ENCODE measurements around the gene PLCL2.

The PLCL2 gene

GRCh38 chr3:17088017-17088416 is 203.3 kb downstream of the PLCL2 start:
- H4K20me1 ChIP-seq (ENCODE audit: control insufficient read depth, insufficient read depth, low read depth, low read length), result no peaks in the 10 kb centered on the region
- H3K4me2 ChIP-seq (ENCODE audit: low read length), result no peak overlapping the region
- peaks cover 22% of the 10 kb centered on the region for H3K36me3 ChIP-seq (ENCODE audit: control insufficient read depth, low read length)
- H3K27me3 ChIP-seq (ENCODE audit: control insufficient read depth, low read length), result no peaks in the 10 kb centered on the region
- no peak overlapping the region for H3K4me3 ChIP-seq (ENCODE audit: low read length)
- no peaks in the 10 kb centered on the region for H3F3A ChIP-seq (ENCODE audit: control insufficient read depth, insufficient read depth)
- no peaks in the 10 kb centered on the region for H3K79me2 ChIP-seq (ENCODE audit: control insufficient read depth, low read length)
- H3K9me2 ChIP-seq (replicated peaks; ENCODE audit: control insufficient read depth, low read length), result no peaks in the 10 kb centered on the region
- H3K4me1 ChIP-seq (ENCODE audit: control insufficient read depth, low read length), result peaks cover 8% of the 10 kb centered on the region; the same call in 1 of the 2 replicates
- H3K9me3 ChIP-seq (ENCODE audit: control insufficient read depth, insufficient read depth, low read length), result no peaks in the 10 kb centered on the region
- H3K27ac ChIP-seq (ENCODE audit: low read depth, low read length), result no peak overlapping the region
- TF ChIP-seq CTCF (IDR thresholded peaks at IDR 0.05; ENCODE audit: low read depth, low read length, poor library complexity, severe bottlenecking) (no peak), EZH2phosphoT487 (IDR thresholded peaks at IDR 0.05; ENCODE audit: borderline replicate concordance, low read length) (no peak)

GRCh38 chr3:17088602-17089313 is 204.0 kb downstream of the PLCL2 start:
- peaks cover 9% of the 10 kb centered on the region; the same call in 1 of the 2 replicates for H3K4me1 ChIP-seq (ENCODE audit: control insufficient read depth, low read length)
- no peak overlapping the region for H3K4me3 ChIP-seq (ENCODE audit: low read length)
- no peaks in the 10 kb centered on the region for H3F3A ChIP-seq (ENCODE audit: control insufficient read depth, insufficient read depth)
- H3K4me2 ChIP-seq (ENCODE audit: low read length), result no peak overlapping the region
- TF ChIP-seq CTCF (IDR thresholded peaks at IDR 0.05; ENCODE audit: low read depth, low read length, poor library complexity, severe bottlenecking) (no peak), EZH2phosphoT487 (IDR thresholded peaks at IDR 0.05; ENCODE audit: borderline replicate concordance, low read length) (no peak)
- no peak overlapping the region for H3K27ac ChIP-seq (ENCODE audit: low read depth, low read length)
- no peaks in the 10 kb centered on the region for H3K9me2 ChIP-seq (replicated peaks; ENCODE audit: control insufficient read depth, low read length)
- H3K36me3 ChIP-seq (ENCODE audit: control insufficient read depth, low read length), result peaks cover 22% of the 10 kb centered on the region
- no peaks in the 10 kb centered on the region for H3K27me3 ChIP-seq (ENCODE audit: control insufficient read depth, low read length)
- H3K9me3 ChIP-seq (ENCODE audit: control insufficient read depth, insufficient read depth, low read length), result no peaks in the 10 kb centered on the region
- H3K79me2 ChIP-seq (ENCODE audit: control insufficient read depth, low read length), result no peaks in the 10 kb centered on the region
- H4K20me1 ChIP-seq (ENCODE audit: control insufficient read depth, insufficient read depth, low read depth, low read length), result no peaks in the 10 kb centered on the region

GRCh38 chr3:17089314-17089700 is 204.6 kb downstream of the PLCL2 start:
- no peaks in the 10 kb centered on the region for H4K20me1 ChIP-seq (ENCODE audit: control insufficient read depth, insufficient read depth, low read depth, low read length)
- H3K9me3 ChIP-seq (ENCODE audit: control insufficient read depth, insufficient read depth, low read length), result no peaks in the 10 kb centered on the region
- no peak overlapping the region for H3K27ac ChIP-seq (ENCODE audit: low read depth, low read length)
- no peaks in the 10 kb centered on the region for H3F3A ChIP-seq (ENCODE audit: control insufficient read depth, insufficient read depth)
- no peak overlapping the region for H3K4me3 ChIP-seq (ENCODE audit: low read length)
- peaks cover 9% of the 10 kb centered on the region; the same call in 1 of the 2 replicates for H3K4me1 ChIP-seq (ENCODE audit: control insufficient read depth, low read length)
- peaks cover 22% of the 10 kb centered on the region for H3K36me3 ChIP-seq (ENCODE audit: control insufficient read depth, low read length)
- TF ChIP-seq EZH2phosphoT487 (IDR thresholded peaks at IDR 0.05; ENCODE audit: borderline replicate concordance, low read length) (no peak), CTCF (IDR thresholded peaks at IDR 0.05; ENCODE audit: low read depth, low read length, poor library complexity, severe bottlenecking) (no peak)
- no peak overlapping the region for H3K4me2 ChIP-seq (ENCODE audit: low read length)
- no peaks in the 10 kb centered on the region for H3K9me2 ChIP-seq (replicated peaks; ENCODE audit: control insufficient read depth, low read length)
- H3K79me2 ChIP-seq (ENCODE audit: control insufficient read depth, low read length), result no peaks in the 10 kb centered on the region
- no peaks in the 10 kb centered on the region for H3K27me3 ChIP-seq (ENCODE audit: control insufficient read depth, low read length)
